Smooth muscle cell (in vitro differentiated cells): ENCODE data around the gene IL20. TPM values are rescaled to one million over a fixed set of nuclear protein-coding genes. Genes with fewer than 3 reads are reported as not detected.

Experiments
- DNase-seq: peaks from one replicate; lab custom pipeline; 2025; ENCODE audit not compliant: unreplicated experiment; lab: John Stamatoyannopoulos, UW
- H2AFZ ChIP-seq: fragments of 200-600 bp; sonication (generic); 2 replicates; pipeline ENCODE4 v1.6.0; 2016; ENCODE audit warnings: antibody characterized with exemption, low read depth, mild to moderate bottlenecking
- H3F3A ChIP-seq: fragments of 200-600 bp; sonication (generic); 2 replicates; pipeline ENCODE4 v1.6.0; 2017; ENCODE audit warnings: antibody characterized with exemption, low read depth
- H3K27ac ChIP-seq: fragments of 200-600 bp; sonication (generic); 2 replicates; pipeline ENCODE4 v1.5.1; 2016; ENCODE audit warnings: low read depth, mild to moderate bottlenecking
- H3K27me3 ChIP-seq: fragments of 200-600 bp; sonication (generic); 2 replicates; pipeline ENCODE4 v1.6.1; 2016; ENCODE audit warnings: low read depth, mild to moderate bottlenecking
- H3K36me3 ChIP-seq: fragments of 200-600 bp; sonication (generic); 2 replicates; pipeline ENCODE4 v1.5.1; 2016; ENCODE audit warnings: low read depth
- H3K4me1 ChIP-seq: fragments of 200-600 bp; sonication (generic); 2 replicates; pipeline ENCODE4 v1.5.1; 2016; ENCODE audit warnings: low read depth
- H3K4me2 ChIP-seq: fragments of 200-600 bp; sonication (generic); 2 replicates; pipeline ENCODE4 v1.6.0; 2016; ENCODE audit warnings: mild to moderate bottlenecking
- H3K4me3 ChIP-seq: fragments of 200-600 bp; sonication (generic); 2 replicates; pipeline ENCODE4 v1.5.1; 2016; ENCODE audit warnings: mild to moderate bottlenecking
- H3K79me2 ChIP-seq: fragments of 200-600 bp; sonication (generic); 2 replicates; pipeline ENCODE4 v1.6.0; 2016; ENCODE audit warnings: low read depth, mild to moderate bottlenecking
- H3K9ac ChIP-seq: fragments of 200-600 bp; sonication (generic); 2 replicates; pipeline ENCODE4 v1.6.0; 2016; ENCODE audit warnings: low read depth
- H3K9me3 ChIP-seq: fragments of 200-600 bp; sonication (generic); replicated peaks from 2 replicates; pipeline ENCODE4 v1.5.1; 2016; ENCODE audit warnings: low read depth
- H4K20me1 ChIP-seq: fragments of 200-600 bp; sonication (generic); 2 replicates; pipeline ENCODE4 v1.6.0; 2016; ENCODE audit warnings: low read depth
- WGBS: methylation state at CpG from one replicate; pipeline ENCODE4 v1.1.7; 2016; ENCODE audit warnings: low lambda C conversion rate; 5-methylcytosine and 5-hydroxymethylcytosine counted together
- polyA plus RNA-seq: library from polyadenylated mRNA; unstranded; fragments of >200 nt; fragmentation: Nextera tagmentation; extraction: Ambion mirVana; gene quantifications from 2 replicates; pipeline ENCODE4 v1.2.1, GENCODE V29; 2016
- total RNA-seq: library from RNA; depleted of rRNA; stranded (reverse); fragments of >200 nt; gene quantifications from 2 replicates; pipeline ENCODE4 v1.2.3, GENCODE V29; 2014
- TF ChIP-seq, protein P1 (sequence below): fragments of 200-600 bp; sonication (generic); IDR thresholded peaks from 2 replicates; pipeline ENCODE4 v1.5.1; 2017; ENCODE audit warnings: borderline replicate concordance, mild to moderate bottlenecking, antibody characterized with exemption; ENCODE audit not compliant: insufficient read depth, poor library complexity, severe bottlenecking

Gene IL20
- total and polyA plus RNA-seq, 2 experiments from 2014 or later, result not detected

DNA sequence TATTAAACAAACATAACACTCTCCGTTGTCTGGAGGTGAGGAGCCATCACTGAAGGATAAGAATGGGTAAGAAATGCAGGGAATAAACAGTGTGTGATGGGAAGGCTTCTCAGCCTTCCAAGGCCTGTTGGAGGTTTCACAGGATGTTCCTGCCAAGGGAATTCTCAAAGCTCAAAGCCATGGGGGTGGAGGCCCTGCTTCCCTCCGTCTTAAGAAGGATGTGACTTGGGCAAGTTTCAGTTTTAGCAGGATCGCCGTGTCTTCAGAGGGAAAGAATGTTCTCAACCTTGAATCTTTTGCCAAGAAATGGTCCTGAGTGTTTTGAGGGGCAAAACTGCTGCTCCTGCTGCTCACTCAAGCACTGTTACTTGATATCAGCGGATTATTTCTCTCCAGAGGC lies 41.7 kb upstream of the IL20 start:
- 90% methylated on average over 5 of the region's 5 CpGs for WGBS
- H3K79me2 ChIP-seq, result no peaks in the 10 kb centered on the region
- H3K9me3 ChIP-seq, result no peaks in the 10 kb centered on the region
- H3F3A ChIP-seq, result no peaks in the 10 kb centered on the region
- no peak for DNase-seq
- H3K4me1 ChIP-seq, result no peaks in the 10 kb centered on the region
- H3K36me3 ChIP-seq, result no peaks in the 10 kb centered on the region
- H3K27ac ChIP-seq, result no peak overlapping the region
- H3K27me3 ChIP-seq, result no peaks in the 10 kb centered on the region
- H3K4me2 ChIP-seq, result peak overlapping the region; percentile 46
- no peaks in the 10 kb centered on the region for H4K20me1 ChIP-seq
- no peak overlapping the region for H3K4me3 ChIP-seq
- H2AFZ ChIP-seq, result peak overlapping the region; percentile 28
- no peak overlapping the region for H3K9ac ChIP-seq
- TF ChIP-seq, protein P1, sequence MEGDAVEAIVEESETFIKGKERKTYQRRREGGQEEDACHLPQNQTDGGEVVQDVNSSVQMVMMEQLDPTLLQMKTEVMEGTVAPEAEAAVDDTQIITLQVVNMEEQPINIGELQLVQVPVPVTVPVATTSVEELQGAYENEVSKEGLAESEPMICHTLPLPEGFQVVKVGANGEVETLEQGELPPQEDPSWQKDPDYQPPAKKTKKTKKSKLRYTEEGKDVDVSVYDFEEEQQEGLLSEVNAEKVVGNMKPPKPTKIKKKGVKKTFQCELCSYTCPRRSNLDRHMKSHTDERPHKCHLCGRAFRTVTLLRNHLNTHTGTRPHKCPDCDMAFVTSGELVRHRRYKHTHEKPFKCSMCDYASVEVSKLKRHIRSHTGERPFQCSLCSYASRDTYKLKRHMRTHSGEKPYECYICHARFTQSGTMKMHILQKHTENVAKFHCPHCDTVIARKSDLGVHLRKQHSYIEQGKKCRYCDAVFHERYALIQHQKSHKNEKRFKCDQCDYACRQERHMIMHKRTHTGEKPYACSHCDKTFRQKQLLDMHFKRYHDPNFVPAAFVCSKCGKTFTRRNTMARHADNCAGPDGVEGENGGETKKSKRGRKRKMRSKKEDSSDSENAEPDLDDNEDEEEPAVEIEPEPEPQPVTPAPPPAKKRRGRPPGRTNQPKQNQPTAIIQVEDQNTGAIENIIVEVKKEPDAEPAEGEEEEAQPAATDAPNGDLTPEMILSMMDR, result no peak

DNA sequence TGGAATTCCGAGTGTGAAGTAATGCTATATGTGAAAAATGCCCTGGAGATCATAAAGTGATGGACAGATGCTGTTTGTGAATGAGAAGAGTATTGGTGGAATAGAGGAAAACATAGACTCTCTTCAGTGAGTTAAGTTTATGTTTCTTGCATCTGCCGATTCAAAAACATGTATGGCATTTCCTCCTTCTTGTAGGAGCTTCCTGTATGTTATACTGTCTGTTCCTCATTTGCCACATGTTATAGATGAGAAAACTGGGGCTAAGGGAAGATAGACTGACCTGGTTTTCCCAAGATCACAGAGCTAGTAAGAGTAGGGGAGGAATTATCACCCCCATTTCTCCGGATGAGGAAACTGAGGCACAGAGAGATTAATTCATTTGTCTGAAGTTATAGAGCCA lies 41.1 kb upstream of the IL20 start:
- H3K79me2 ChIP-seq, result no peaks in the 10 kb centered on the region
- H2AFZ ChIP-seq, result peak overlapping the region; percentile 28
- WGBS, result 71% methylated on average over 3 of the region's 3 CpGs
- no peaks in the 10 kb centered on the region for H4K20me1 ChIP-seq
- H3F3A ChIP-seq, result no peaks in the 10 kb centered on the region
- H3K36me3 ChIP-seq, result no peaks in the 10 kb centered on the region
- DNase-seq, result no peak
- H3K4me2 ChIP-seq, result peak overlapping the region; percentile 46
- H3K4me3 ChIP-seq, result no peak overlapping the region
- TF ChIP-seq, protein P1, result no peak
- no peaks in the 10 kb centered on the region for H3K4me1 ChIP-seq
- no peak overlapping the region for H3K9ac ChIP-seq
- no peak overlapping the region for H3K27ac ChIP-seq
- H3K27me3 ChIP-seq, result no peaks in the 10 kb centered on the region
- no peaks in the 10 kb centered on the region for H3K9me3 ChIP-seq

DNA sequence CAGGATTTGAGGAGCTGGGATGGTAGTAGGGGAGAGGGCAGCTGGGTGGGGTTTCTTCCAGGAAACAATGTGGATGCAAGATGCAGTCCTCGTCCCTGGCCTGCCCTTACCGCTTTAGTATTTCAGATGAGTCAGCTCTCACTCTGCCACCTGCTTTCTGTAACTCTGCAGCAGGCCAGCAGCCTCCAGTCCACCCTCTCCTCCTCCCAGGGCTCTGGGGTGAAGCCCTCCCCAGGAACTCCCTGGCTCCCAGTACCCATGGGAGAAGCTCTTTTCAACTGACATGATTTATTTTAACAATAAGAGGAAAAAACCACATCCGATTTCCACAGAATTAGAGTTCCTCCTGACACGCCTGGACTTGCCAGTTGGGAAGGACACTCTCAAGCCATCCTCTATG lies 39.0 kb upstream of the IL20 start:
- H3K4me1 ChIP-seq, result no peaks in the 10 kb centered on the region
- TF ChIP-seq, protein P1, result no peak
- H3K27ac ChIP-seq, result no peak overlapping the region
- H3K9me3 ChIP-seq, result no peaks in the 10 kb centered on the region
- 53% methylated on average over 4 of the region's 4 CpGs for WGBS
- no peak for DNase-seq
- no peaks in the 10 kb centered on the region for H3F3A ChIP-seq
- no peaks in the 10 kb centered on the region for H4K20me1 ChIP-seq
- H3K9ac ChIP-seq, result no peak overlapping the region
- H3K4me2 ChIP-seq, result no peak overlapping the region
- no peaks in the 10 kb centered on the region for H3K36me3 ChIP-seq
- H3K79me2 ChIP-seq, result no peaks in the 10 kb centered on the region
- H2AFZ ChIP-seq, result peak overlapping the region; percentile 39
- H3K27me3 ChIP-seq, result no peaks in the 10 kb centered on the region
- no peak overlapping the region for H3K4me3 ChIP-seq

DNA sequence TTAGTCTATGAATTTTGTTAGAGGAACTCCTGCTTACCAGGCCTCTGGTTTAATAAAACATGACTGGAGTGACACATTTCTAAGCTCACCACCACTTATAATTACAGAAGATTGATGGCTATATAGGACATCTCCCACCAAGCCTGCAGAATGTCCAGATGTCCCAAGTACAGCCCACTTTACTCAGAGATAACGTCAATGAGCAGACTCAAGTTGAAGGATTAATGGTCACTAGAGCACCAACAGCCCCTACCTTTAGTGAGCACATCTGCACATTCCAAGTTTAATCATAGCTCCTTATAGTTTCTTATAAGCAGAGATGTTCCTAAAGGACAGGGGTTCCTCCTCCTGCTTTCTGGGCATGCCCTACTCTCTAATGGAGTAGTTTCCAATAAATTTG lies 37.4 kb upstream of the IL20 start:
- Histone ChIP-seq H3F3A (no peaks in the 10 kb centered on the region), H3K4me2 (no peak overlapping the region), H3K27ac (no peak overlapping the region), H4K20me1 (no peaks in the 10 kb centered on the region), H3K4me1 (no peaks in the 10 kb centered on the region), H3K4me3 (no peak overlapping the region), H2AFZ (no peak overlapping the region), H3K9ac (no peak overlapping the region), H3K36me3 (no peaks in the 10 kb centered on the region), H3K9me3 (no peaks in the 10 kb centered on the region), H3K27me3 (no peaks in the 10 kb centered on the region), H3K79me2 (no peaks in the 10 kb centered on the region)
- 65% methylated on average over 1 of the region's 1 CpG for WGBS
- TF ChIP-seq, protein P1, result no peak
- DNase-seq, result no peak
